ENCODE measurements around the gene DCUN1D3.
"Not testable (repeated sequence)": the region's sequence is repeated elsewhere in the genome, so short reads cannot be mapped to it uniquely, and the experiment has no call there.

Gene DCUN1D3

GRCh38 chr16:20887207-20887606 lies 13.0 kb downstream of the DCUN1D3 start:
- no peak for DNase-seq (ENCODE audit: low spot score)

GRCh38 chr16:20886320-20886719 lies 13.8 kb downstream of the DCUN1D3 start:
- no peak for DNase-seq (ENCODE audit: low spot score)

GRCh38 chr16:20884240-20884556 lies 16.0 kb downstream of the DCUN1D3 start:
- no peak for DNase-seq (ENCODE audit: low spot score)

- no peak for DNase-seq (ENCODE audit: low spot score)
Measured at GRCh38 chr16:20883554-20884239, 16.5 kb downstream of the DCUN1D3 start.

GRCh38 chr16:20881503-20881878 lies 18.7 kb downstream of the DCUN1D3 start:
- DNase-seq (ENCODE audit: low spot score), result no peak

- no peak for DNase-seq (ENCODE audit: low spot score)
Measured at GRCh38 chr16:20880867-20881502, 19.2 kb downstream of the DCUN1D3 start.

GRCh38 chr16:20879175-20880040 lies 20.8 kb downstream of the DCUN1D3 start:
- DNase-seq (ENCODE audit: low spot score), result no peak

- no peak for DNase-seq (ENCODE audit: low spot score)
Measured at GRCh38 chr16:20878682-20879147, 21.4 kb downstream of the DCUN1D3 start.

GRCh38 chr16:20875355-20875650 lies 24.9 kb downstream of the DCUN1D3 start:
- no peak for DNase-seq (ENCODE audit: low spot score)

GRCh38 chr16:20874088-20874581 lies 26.0 kb downstream of the DCUN1D3 start:
- DNase-seq (ENCODE audit: low spot score), result no peak

- no peak for DNase-seq (ENCODE audit: low spot score)
Measured at GRCh38 chr16:20873331-20873730, 26.8 kb downstream of the DCUN1D3 start.

GRCh38 chr16:20871941-20872815 lies 28.0 kb downstream of the DCUN1D3 start:
- no peak for DNase-seq (ENCODE audit: low spot score)

- DNase-seq (ENCODE audit: low spot score), result no peak
Measured at GRCh38 chr16:20871258-20871657, 28.9 kb downstream of the DCUN1D3 start.

GRCh38 chr16:20870122-20870820 lies 29.9 kb downstream of the DCUN1D3 start:
- no peak for DNase-seq (ENCODE audit: low spot score)

- DNase-seq (ENCODE audit: low spot score), result no peak
Measured at GRCh38 chr16:20868890-20869289, 31.3 kb downstream of the DCUN1D3 start.

GRCh38 chr16:20867585-20867984 lies 32.6 kb downstream of the DCUN1D3 start:
- DNase-seq (ENCODE audit: low spot score), result no peak

- no peak for DNase-seq (ENCODE audit: low spot score)
Measured at GRCh38 chr16:20866801-20867200, 33.4 kb downstream of the DCUN1D3 start.

- no peak for DNase-seq (ENCODE audit: low spot score)
Measured at GRCh38 chr16:20866145-20866772, 33.9 kb downstream of the DCUN1D3 start.

GRCh38 chr16:20865420-20866131 lies 34.6 kb downstream of the DCUN1D3 start:
- DNase-seq (ENCODE audit: low spot score), result no peak

- DNase-seq (ENCODE audit: low spot score), result not testable (repeated sequence)
Measured at GRCh38 chr16:20864376-20864775, 35.8 kb downstream of the DCUN1D3 start.

Data from HuH-7.5 (cell line).